Endometrium (tissue), 2 donors: ENCODE results near the gene FAM222B.

Source experiments
- FAIRE-seq: peaks from 2 replicates; lab custom pipeline; 2012; peaks lifted over from hg19 to GRCh38; lab: Jason Lieb, UNC
- donor health status: control.
- donor health status: control.

The FAM222B gene

GRCh38 chr17:28712032-28712704, 130.4 kb downstream of the FAM222B start:
- FAIRE-seq: no peak

GRCh38 chr17:28711723-28712031, 130.9 kb downstream of the FAM222B start, which contains the start of gene PROCA1:
TSS of gene PROCA1 (minus strand) at chr17:28711888. CDS start at chr17:28711660, 228 bp downstream.
- no peak for FAIRE-seq

- FAIRE-seq: no peak
These were observed 131.5 kb downstream of the FAM222B start for GRCh38 chr17:28710861-28711722.

- no peak for FAIRE-seq
These were observed 135.3 kb downstream of the FAM222B start for GRCh38 chr17:28707339-28707720.

- no peak for FAIRE-seq
These were observed 135.9 kb downstream of the FAM222B start for GRCh38 chr17:28706471-28707338.
